Right lobe of liver (tissue), 6 donors: ENCODE data around the gene LGALS12. TPM values are rescaled to one million over a fixed set of nuclear protein-coding genes. Genes with fewer than 3 reads are reported as not detected.
A peak's percentile ranks its signal among the peaks of the same experiment; 100 is the strongest.

Experiments used
- ATAC-seq, 4 donors: fragments of 200-7000 bp; cut with Tn5 transposase; one replicate each; pipeline ENCODE4 v1.9.1; 2020; ENCODE audit warnings: mild to moderate bottlenecking in 4 of 4, moderate library complexity in 4 of 4
- DNase-seq, 3 donors: peaks; one replicate each; pipeline ENCODE4 v3.0.0-alpha.2; 2020
- H3K27ac ChIP-seq, 3 donors: fragments of 200-600 bp; one replicate each; pipeline ENCODE4 v1.8.0; 2022
- H3K27me3 ChIP-seq, 2 donors: fragments of 200-600 bp; one replicate each; pipeline ENCODE4 v1.8.0; 2022
- H3K36me3 ChIP-seq, 4 donors: fragments of 200-600 bp; sonication (generic) in 1 of 4; one replicate each; pipeline versions ENCODE4 v1.5.1 to v1.8.0; 2017 to 2022; ENCODE audit warnings: control low read depth in 1 of 4
- H3K4me1 ChIP-seq, 4 donors: fragments of 200-600 bp; sonication (generic) in 1 of 4; one replicate each; pipeline versions ENCODE4 v1.5.1 to v1.8.0; 2017 to 2022; ENCODE audit warnings: control low read depth in 1 of 4
- H3K4me3 ChIP-seq, 3 donors: fragments of 200-600 bp; one replicate each; pipeline ENCODE4 v1.8.0; 2022
- H3K9me3 ChIP-seq, 4 donors: fragments of 200-600 bp; sonication (generic) in 1 of 4; one replicate each; pipeline versions ENCODE4 v1.5.1 to v1.8.0; 2017 to 2022; ENCODE audit warnings: control low read depth in 1 of 4
- CTCF ChIP-seq, 4 donors: fragments of 200-600 bp in 3 of 4; fragments of 450-650 bp in 1 of 4; IDR thresholded peaks; one replicate each; pipeline versions ENCODE4 v1.5.1 to v1.8.0; 2016 to 2022; ENCODE audit warnings: antibody characterized with exemption in 4 of 4, mild to moderate bottlenecking in 2 of 4
- POLR2A ChIP-seq: fragments of 450-650 bp; IDR thresholded peaks from one replicate; pipeline ENCODE4 v1.6.1; 2017; ENCODE audit warnings: antibody characterized with exemption, mild to moderate bottlenecking
- WGBS: methylation state at CpG from one replicate; pipeline ENCODE4 v1.1.6; 2018; ENCODE audit warnings: low coverage, low lambda C conversion rate; ENCODE audit not compliant: insufficient coverage; ENCODE audit errors: missing lambda C conversion rate; 5-methylcytosine and 5-hydroxymethylcytosine counted together
- intact Hi-C, 2 donors: fragments of 100-400 bp; cut with DNase I; formaldehyde crosslinking; loops; one replicate each; pipeline versions ENCODE4 v1.11.2 to v1.14.1; 2022
- total RNA-seq, 6 experiments: library from RNA; depleted of rRNA in 2 of 6; stranded (reverse); fragments of >200 nt in 2 of 6; fragmentation: NEBNext Ultra II Directional in 3 of 6; extraction: Animal tissue kit (Norgen Biotek cat#: 25700) in 3 of 6; gene quantifications; one replicate each; pipeline versions ENCODE4 v1.1.0 to v1.2.4, GENCODE V29; 2016 to 2023
- donor health status: DM: no; HTN: yes; CAD: no.
- donor health status: DM: no; HTN: no; CAD: no.
- donor health status: DM: no; HTN: no; CAD: no.
- donor health status: DM: no; HTN: yes; CAD: no.
- donor health status: DM: no; HTN: yes; CAD: no.

LGALS12 gene
- total RNA-seq, 6 experiments from 2014 or later = 0.15 TPM; not detected in 5

- Histone ChIP-seq H3K27ac (no peak overlapping the region), H3K4me3 (no peak overlapping the region), H3K27me3 (no peaks in the 10 kb centered on the region), H3K9me3 (no peaks in the 10 kb centered on the region), H3K36me3 (no peaks in the 10 kb centered on the region), H3K4me1 (no peaks in the 10 kb centered on the region)
- DNase-seq (no peak), ATAC-seq (peak in 3 of 4 donors; percentile 10 to 25 (median 13))
- intact Hi-C loops = no loop called here
- TF ChIP-seq CTCF (IDR thresholded peaks at IDR 0.05) (no peak), POLR2A (no peak)
- 55% methylated on average over 3 of the region's 6 CpGs for WGBS
Observed at GRCh38 chr11:63551889-63552266, 46.0 kb downstream of the LGALS12 start.

GRCh38 chr11:63552921-63553320 lies 47.0 kb downstream of the LGALS12 start:
- no peak for TF ChIP-seq POLR2A
- no peak for TF ChIP-seq CTCF (IDR thresholded peaks at IDR 0.05)
- DNase-seq (no peak), ATAC-seq (no peak)
- intact Hi-C loops = no loop called here
- H3K9me3 ChIP-seq = no peaks in the 10 kb centered on the region
- no peaks in the 10 kb centered on the region for H3K27me3 ChIP-seq
- H3K27ac ChIP-seq = no peak overlapping the region
- no peaks in the 10 kb centered on the region for H3K36me3 ChIP-seq
- 86% methylated on average over 5 of the region's 7 CpGs for WGBS
- no peak overlapping the region for H3K4me3 ChIP-seq
- no peaks in the 10 kb centered on the region for H3K4me1 ChIP-seq

GRCh38 chr11:63553759-63554158 lies 47.9 kb downstream of the LGALS12 start:
- ATAC-seq = peak in 3 of 4 donors; percentile 19 to 36 (median 23)
- DNase-seq = no peak
- no peaks in the 10 kb centered on the region for H3K9me3 ChIP-seq
- intact Hi-C loops = no loop called here
- no peaks in the 10 kb centered on the region for H3K4me1 ChIP-seq
- no peak overlapping the region for H3K27ac ChIP-seq
- H3K36me3 ChIP-seq = no peaks in the 10 kb centered on the region
- H3K4me3 ChIP-seq = no peak overlapping the region
- TF ChIP-seq CTCF (IDR thresholded peaks at IDR 0.05) (no peak), POLR2A (no peak)
- H3K27me3 ChIP-seq = no peaks in the 10 kb centered on the region
- 41% methylated on average over 7 of the region's 8 CpGs for WGBS

- TF ChIP-seq CTCF (IDR thresholded peaks at IDR 0.05) (no peak), POLR2A (no peak)
- ATAC-seq (no peak), DNase-seq (no peak)
- Histone ChIP-seq H3K27ac (no peak overlapping the region), H3K4me1 (no peaks in the 10 kb centered on the region), H3K27me3 (no peaks in the 10 kb centered on the region), H3K4me3 (no peak overlapping the region), H3K36me3 (no peaks in the 10 kb centered on the region), H3K9me3 (no peaks in the 10 kb centered on the region)
- intact Hi-C loops = no loop called here
- WGBS = 85% methylated on average over 4 of the region's 4 CpGs
Observed at GRCh38 chr11:63554877-63555223, 49.0 kb downstream of the LGALS12 start.

GRCh38 chr11:63556404-63557013 lies 50.6 kb downstream of the LGALS12 start:
- no peaks in the 10 kb centered on the region for H3K36me3 ChIP-seq
- H3K27ac ChIP-seq = no peak overlapping the region
- intact Hi-C loops = no loop called here
- ATAC-seq (no peak), DNase-seq (no peak)
- no peaks in the 10 kb centered on the region for H3K27me3 ChIP-seq
- H3K4me3 ChIP-seq = no peak overlapping the region
- H3K9me3 ChIP-seq = no peaks in the 10 kb centered on the region
- TF ChIP-seq POLR2A (no peak), CTCF (IDR thresholded peaks at IDR 0.05) (no peak)
- H3K4me1 ChIP-seq = no peaks in the 10 kb centered on the region
- WGBS = 66% methylated on average over 6 of the region's 7 CpGs
